Glutamatergic neuron (in vitro differentiated cells): ENCODE data around the gene LSAMP. TPM values are rescaled to one million over a fixed set of nuclear protein-coding genes. Genes with fewer than 3 reads are reported as not detected.

Experiments used
- DNase-seq: peaks from one replicate; pipeline ENCODE4 v3.0.0; 2022
- H3K27ac Mint-ChIP-seq: one replicate; pipeline ENCODE4 v1.8.0; 2020; ENCODE audit warnings: mild to moderate bottlenecking, mixed read lengths, inconsistent platforms; ENCODE audit not compliant: unreplicated experiment
- H3K27me3 Mint-ChIP-seq: one replicate; pipeline ENCODE4 v1.8.0; 2020; ENCODE audit warnings: mild to moderate bottlenecking, moderate library complexity, mixed read lengths, inconsistent platforms; ENCODE audit not compliant: unreplicated experiment
- H3K36me3 Mint-ChIP-seq: one replicate; pipeline ENCODE4 v1.8.0; 2020; ENCODE audit warnings: mild to moderate bottlenecking, mixed read lengths, inconsistent platforms; ENCODE audit not compliant: unreplicated experiment
- H3K4me1 Mint-ChIP-seq: one replicate; pipeline ENCODE4 v1.8.0; 2020; ENCODE audit warnings: mild to moderate bottlenecking, low read depth, mixed read lengths, inconsistent platforms; ENCODE audit not compliant: unreplicated experiment
- H3K4me3 Mint-ChIP-seq: one replicate; pipeline ENCODE4 v1.8.0; 2020; ENCODE audit warnings: mild to moderate bottlenecking, mixed read lengths, inconsistent platforms; ENCODE audit not compliant: unreplicated experiment
- H3K9me3 Mint-ChIP-seq: one replicate; pipeline ENCODE4 v1.8.0; 2020; ENCODE audit warnings: mild to moderate bottlenecking, moderate library complexity, mixed read lengths, inconsistent platforms; ENCODE audit not compliant: unreplicated experiment
- total RNA-seq: library from RNA; stranded (reverse); fragmentation: NEBNext Ultra II Directional; extraction: Animal tissue kit (Norgen Biotek cat#: 25700); gene quantifications from one replicate; pipeline ENCODE4 v1.2.1, GENCODE V29; 2021; ENCODE audit not compliant: unreplicated experiment
- TF ChIP-seq, protein P1 (sequence below): fragments of 200-600 bp; sonication (generic); IDR thresholded peaks from one replicate; pipeline ENCODE4 v1.5.0; 2021; ENCODE audit not compliant: partially characterized antibody, unreplicated experiment

LSAMP gene
- total RNA-seq, 1 donor from 2014 or later, result 67.1 TPM

DNA sequence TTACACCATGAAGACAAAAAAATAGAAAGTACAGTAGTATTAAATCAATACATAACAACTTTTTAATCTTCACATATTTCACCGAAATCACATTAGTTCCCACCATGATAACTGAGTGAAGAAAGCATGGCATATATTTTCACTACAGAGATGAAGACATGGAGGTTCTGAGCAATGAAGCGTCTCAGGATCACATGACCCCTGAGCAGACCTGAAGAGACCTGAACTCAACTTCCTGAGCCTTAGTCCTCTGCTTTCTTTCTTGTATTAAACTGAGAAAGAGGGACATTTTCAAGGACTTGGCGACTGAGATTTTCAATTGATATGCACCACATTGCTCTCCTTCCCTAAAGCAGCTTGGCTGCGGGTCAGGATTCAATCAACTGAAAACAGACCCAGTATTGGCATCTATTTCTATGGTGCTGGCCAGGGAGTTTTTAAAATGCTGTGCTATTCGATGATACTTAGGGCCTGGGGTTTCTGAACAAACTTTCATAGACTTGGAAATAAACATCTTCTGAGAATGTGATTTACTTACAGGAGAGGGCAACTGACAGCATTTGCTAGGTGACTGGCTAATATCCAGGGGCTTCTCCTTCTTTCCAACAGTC lies 165.1 kb downstream of the LSAMP start:
- H3K36me3 Mint-ChIP-seq, result no peaks in the 10 kb centered on the region

DNA sequence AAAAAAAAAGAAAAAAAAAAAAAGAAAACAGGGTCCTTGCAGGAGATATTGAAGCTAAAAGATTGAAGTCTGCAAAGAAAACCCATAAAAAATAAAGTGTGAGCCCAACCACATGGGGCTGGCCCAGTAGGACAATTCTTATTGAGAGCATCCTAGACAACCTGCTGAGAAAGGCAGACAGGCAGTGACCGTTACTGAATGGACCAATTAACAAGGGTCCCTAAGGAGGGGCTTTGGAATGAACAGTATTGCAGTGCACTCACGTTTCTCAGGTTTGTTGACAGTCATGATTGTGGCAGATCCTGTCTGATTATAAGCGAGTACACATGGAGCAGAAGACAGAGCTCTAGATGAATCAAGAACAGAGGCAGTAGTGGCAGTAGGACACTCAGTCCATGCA lies 168.6 kb downstream of the LSAMP start:
- no peak overlapping the region for H3K27ac Mint-ChIP-seq
- no peaks in the 10 kb centered on the region for H3K36me3 Mint-ChIP-seq
- H3K27me3 Mint-ChIP-seq, result no peaks in the 10 kb centered on the region
- H3K4me1 Mint-ChIP-seq, result peaks cover 3% of the 10 kb centered on the region
- no peaks in the 10 kb centered on the region for H3K9me3 Mint-ChIP-seq
- no peak for DNase-seq
- H3K4me3 Mint-ChIP-seq, result no peak overlapping the region
- TF ChIP-seq, protein P1, sequence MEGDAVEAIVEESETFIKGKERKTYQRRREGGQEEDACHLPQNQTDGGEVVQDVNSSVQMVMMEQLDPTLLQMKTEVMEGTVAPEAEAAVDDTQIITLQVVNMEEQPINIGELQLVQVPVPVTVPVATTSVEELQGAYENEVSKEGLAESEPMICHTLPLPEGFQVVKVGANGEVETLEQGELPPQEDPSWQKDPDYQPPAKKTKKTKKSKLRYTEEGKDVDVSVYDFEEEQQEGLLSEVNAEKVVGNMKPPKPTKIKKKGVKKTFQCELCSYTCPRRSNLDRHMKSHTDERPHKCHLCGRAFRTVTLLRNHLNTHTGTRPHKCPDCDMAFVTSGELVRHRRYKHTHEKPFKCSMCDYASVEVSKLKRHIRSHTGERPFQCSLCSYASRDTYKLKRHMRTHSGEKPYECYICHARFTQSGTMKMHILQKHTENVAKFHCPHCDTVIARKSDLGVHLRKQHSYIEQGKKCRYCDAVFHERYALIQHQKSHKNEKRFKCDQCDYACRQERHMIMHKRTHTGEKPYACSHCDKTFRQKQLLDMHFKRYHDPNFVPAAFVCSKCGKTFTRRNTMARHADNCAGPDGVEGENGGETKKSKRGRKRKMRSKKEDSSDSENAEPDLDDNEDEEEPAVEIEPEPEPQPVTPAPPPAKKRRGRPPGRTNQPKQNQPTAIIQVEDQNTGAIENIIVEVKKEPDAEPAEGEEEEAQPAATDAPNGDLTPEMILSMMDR, result no peak

More for the DNA sequence above, 165.1 kb downstream of the LSAMP start:
- TF ChIP-seq, protein P1, result no peak
- Mint-ChIP-seq H3K4me3 (no peak overlapping the region), H3K4me1 (peaks cover 3% of the 10 kb centered on the region), H3K27ac (no peak overlapping the region), H3K9me3 (no peaks in the 10 kb centered on the region), H3K27me3 (no peaks in the 10 kb centered on the region)
- no peak for DNase-seq

DNA sequence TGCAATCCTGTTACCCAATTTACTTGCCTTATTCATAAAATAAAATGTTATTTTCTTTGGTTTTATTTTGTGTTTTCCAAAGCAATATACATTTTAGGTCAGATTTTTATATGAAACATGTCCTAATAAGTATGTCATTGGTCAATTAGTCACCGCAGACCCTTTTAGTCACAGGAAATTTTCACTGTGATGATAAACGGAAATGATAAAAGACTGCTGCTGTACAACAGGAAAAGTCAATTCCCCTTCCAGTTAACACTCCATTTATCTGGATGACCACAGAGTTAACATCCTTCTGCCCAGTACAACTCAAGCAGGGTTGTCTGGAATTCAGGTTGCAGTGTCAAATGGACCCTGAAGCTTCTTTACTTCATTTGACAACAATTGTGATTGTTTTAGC lies 175.2 kb downstream of the LSAMP start:
- Mint-ChIP-seq H3K36me3 (no peaks in the 10 kb centered on the region), H3K4me1 (peaks cover 22% of the 10 kb centered on the region), H3K27ac (no peak overlapping the region), H3K9me3 (no peaks in the 10 kb centered on the region), H3K27me3 (peaks cover 2% of the 10 kb centered on the region), H3K4me3 (no peak overlapping the region)
- TF ChIP-seq, protein P1, result no peak
- DNase-seq, result no peak

DNA sequence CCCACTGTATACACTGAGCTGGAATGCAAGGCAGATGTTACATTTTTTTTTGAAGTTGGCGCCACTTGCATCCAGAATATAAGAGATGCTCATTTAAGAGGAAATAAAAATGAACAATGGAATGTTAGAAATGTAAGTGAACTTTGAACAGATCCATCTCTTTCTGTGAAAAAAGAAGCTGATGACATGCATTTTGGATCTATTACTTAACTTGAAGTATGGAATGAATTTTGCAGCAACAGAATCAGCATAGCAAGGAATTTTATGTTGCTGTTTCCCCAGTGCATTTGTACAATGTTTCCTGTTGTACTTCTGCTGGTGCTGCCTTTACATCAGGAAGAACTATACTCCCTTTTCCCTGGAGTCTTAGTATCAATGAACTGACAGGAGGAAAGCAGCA lies 178.2 kb downstream of the LSAMP start:
- H3K27ac Mint-ChIP-seq, result no peak overlapping the region
- no peak overlapping the region for H3K4me3 Mint-ChIP-seq
- DNase-seq, result no peak
- H3K36me3 Mint-ChIP-seq, result no peaks in the 10 kb centered on the region
- no peaks in the 10 kb centered on the region for H3K9me3 Mint-ChIP-seq
- peaks cover 25% of the 10 kb centered on the region for H3K4me1 Mint-ChIP-seq
- peaks cover 2% of the 10 kb centered on the region for H3K27me3 Mint-ChIP-seq
- TF ChIP-seq, protein P1, result no peak

DNA sequence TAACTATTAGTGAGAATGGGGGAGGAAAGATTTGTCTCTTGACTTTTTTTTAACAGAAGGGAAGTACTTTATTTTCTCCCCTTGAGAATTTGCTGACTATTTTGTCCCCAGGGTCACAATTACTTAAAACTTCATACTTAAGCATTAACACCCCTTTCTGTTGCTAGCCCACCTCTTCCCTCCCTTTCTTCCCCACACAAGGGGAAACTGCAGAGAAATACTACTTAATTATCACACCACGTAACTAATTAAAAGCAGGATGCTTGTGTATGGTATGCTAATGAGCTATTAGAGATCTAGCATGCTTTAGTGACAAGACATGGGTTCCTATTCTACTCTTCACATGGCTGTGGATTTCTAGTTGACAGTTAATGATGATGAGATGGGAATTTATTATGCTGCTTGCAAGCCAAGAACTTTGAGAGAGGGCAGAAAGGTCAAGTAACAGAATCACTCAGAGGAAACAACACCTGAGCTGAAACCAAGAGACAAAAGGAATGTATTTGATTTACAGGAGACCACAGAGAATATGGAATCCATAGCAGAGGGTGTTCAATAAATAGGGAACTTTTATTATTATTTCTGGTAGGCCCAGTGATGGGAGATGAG lies 179.2 kb downstream of the LSAMP start:
- no peak overlapping the region for H3K4me3 Mint-ChIP-seq
- no peak overlapping the region for H3K27ac Mint-ChIP-seq
- H3K9me3 Mint-ChIP-seq, result no peaks in the 10 kb centered on the region
- DNase-seq, result no peak
- peaks cover 2% of the 10 kb centered on the region for H3K27me3 Mint-ChIP-seq
- TF ChIP-seq, protein P1, result no peak
- no peaks in the 10 kb centered on the region for H3K36me3 Mint-ChIP-seq
- H3K4me1 Mint-ChIP-seq, result peaks cover 25% of the 10 kb centered on the region
